CD14-positive monocyte (primary cell): Measurements from ENCODE around the gene HOXB1. TPM values are rescaled to one million over a fixed set of nuclear protein-coding genes. Genes with fewer than 3 reads are reported as not detected.

ENCODE experiments used
- DNase-seq, 3 donors: peaks; one replicate each; pipeline ENCODE4 v3.0.0-alpha.2; 2011 to 2022
- H2AFZ ChIP-seq: 2 replicates; pipeline ENCODE4 v1.6.0; 2012; ENCODE audit warnings: mild to moderate bottlenecking, low read depth, low read length, inconsistent platforms; ENCODE audit not compliant: insufficient read depth, poor library complexity, severe bottlenecking
- H3K27ac ChIP-seq, 2 donors: 1 replicate in 1 of 2; 2 replicates in 1 of 2; pipeline ENCODE4 v1.5.1; 2012 to 2013; ENCODE audit warnings: low read length in 2 of 2, control low read depth in 1 of 2, inconsistent platforms in 1 of 2, low read depth in 1 of 2, mild to moderate bottlenecking in 1 of 2
- H3K27me3 ChIP-seq, 2 donors: one replicate each; pipeline versions ENCODE4 v1.6.0 to v1.6.1; 2011 to 2013; ENCODE audit warnings: low read length in 2 of 2; ENCODE audit not compliant: control insufficient read depth in 2 of 2, insufficient read depth in 2 of 2
- H3K36me3 ChIP-seq, 2 donors: replicated peaks in 1 of 2; 1 replicate in 1 of 2; 2 replicates in 1 of 2; pipeline versions ENCODE4 v1.5.1 to v1.6.1; 2012 to 2013; ENCODE audit warnings: low read length in 2 of 2, control low read depth in 1 of 2, inconsistent platforms in 1 of 2, mild to moderate bottlenecking in 1 of 2; ENCODE audit not compliant: insufficient read depth in 2 of 2, control insufficient read depth in 1 of 2
- H3K4me1 ChIP-seq, 2 donors: 1 replicate in 1 of 2; 2 replicates in 1 of 2; pipeline versions ENCODE4 v1.5.1 to v1.6.1; 2012 to 2013; ENCODE audit warnings: low read length in 2 of 2, control low read depth in 1 of 2, inconsistent platforms in 1 of 2, mild to moderate bottlenecking in 1 of 2, moderate library complexity in 1 of 2; ENCODE audit not compliant: insufficient read depth in 2 of 2, control insufficient read depth in 1 of 2
- H3K4me2 ChIP-seq: replicated peaks from 2 replicates; pipeline ENCODE3; 2012; ENCODE audit warnings: low read length, moderate library complexity, mild to moderate bottlenecking; ENCODE audit not compliant: poor library complexity, severe bottlenecking; ENCODE audit errors: extremely low read depth
- H3K4me3 ChIP-seq, 3 experiments: fragments of 200-600 bp in 1 of 3; sonication (generic) in 1 of 3; replicated peaks in 1 of 3; 1 replicate in 2 of 3; 2 replicates in 1 of 3; pipeline ENCODE4 v1.5.1; 2011 to 2013; ENCODE audit warnings: low read length in 3 of 3, mild to moderate bottlenecking in 3 of 3, control low read depth in 2 of 3, low read depth in 2 of 3, inconsistent platforms in 1 of 3, moderate library complexity in 1 of 3
- H3K79me2 ChIP-seq: 2 replicates; pipeline ENCODE4 v1.6.0; 2012; ENCODE audit warnings: mild to moderate bottlenecking, control low read depth, inconsistent platforms, low read length, moderate library complexity; ENCODE audit not compliant: insufficient read depth
- H3K9ac ChIP-seq: 2 replicates; pipeline ENCODE4 v1.6.0; 2017; ENCODE audit warnings: low read length, mild to moderate bottlenecking; ENCODE audit not compliant: insufficient read depth, poor library complexity, severe bottlenecking
- H3K9me3 ChIP-seq, 2 donors: replicated peaks in 1 of 2; 1 replicate in 1 of 2; 2 replicates in 1 of 2; pipeline versions ENCODE4 v1.5.1 to v1.6.1; 2012 to 2013; ENCODE audit warnings: low read length in 2 of 2, control low read depth in 1 of 2; ENCODE audit not compliant: control insufficient read depth in 1 of 2, insufficient read depth in 1 of 2
- H4K20me1 ChIP-seq: 2 replicates; pipeline ENCODE4 v1.6.0; 2012; ENCODE audit warnings: mild to moderate bottlenecking, low read length, control low read depth, moderate library complexity; ENCODE audit not compliant: insufficient read depth
- H3K27ac Mint-ChIP-seq, 7 donors: one replicate each; pipeline ENCODE4 v1.8.0; 2020; ENCODE audit warnings: mild to moderate bottlenecking in 7 of 7, mixed read lengths in 7 of 7, moderate library complexity in 6 of 7, inconsistent platforms in 2 of 7
- H3K27me3 Mint-ChIP-seq, 3 donors: one replicate each; pipeline ENCODE4 v1.8.0; 2021 to 2022; ENCODE audit warnings: low read depth in 3 of 3, mild to moderate bottlenecking in 3 of 3, mixed read lengths in 3 of 3, moderate library complexity in 3 of 3, inconsistent platforms in 1 of 3
- H3K36me3 Mint-ChIP-seq, 2 donors: one replicate each; pipeline ENCODE4 v1.8.0; 2020; ENCODE audit warnings: mixed read lengths in 2 of 2, inconsistent platforms in 1 of 2, mild to moderate bottlenecking in 1 of 2
- H3K4me1 Mint-ChIP-seq: one replicate; pipeline ENCODE4 v1.8.0; 2020; ENCODE audit warnings: mild to moderate bottlenecking, mixed read lengths
- H3K4me3 Mint-ChIP-seq, 2 donors: one replicate each; pipeline ENCODE4 v1.8.0; 2020; ENCODE audit warnings: mild to moderate bottlenecking in 2 of 2, mixed read lengths in 2 of 2, moderate library complexity in 1 of 2
- H3K9me3 Mint-ChIP-seq, 7 donors: one replicate each; pipeline ENCODE4 v1.8.0; 2020 to 2022; ENCODE audit warnings: mixed read lengths in 7 of 7, mild to moderate bottlenecking in 6 of 7, moderate library complexity in 6 of 7, inconsistent platforms in 2 of 7
- CTCF ChIP-seq: fragments of 200-600 bp; IDR thresholded peaks from one replicate; pipeline ENCODE4 v1.8.0; 2022; ENCODE audit warnings: antibody characterized with exemption, mild to moderate bottlenecking
- WGBS: methylation state at CpG from one replicate; pipeline ENCODE4 v1.1.5; 2013; ENCODE audit warnings: missing lambda C conversion rate; ENCODE audit not compliant: insufficient coverage; 5-methylcytosine and 5-hydroxymethylcytosine counted together
- intact Hi-C, 2 donors: fragments of 100-400 bp; cut with micrococcal nuclease; formaldehyde crosslinking; loops; one replicate each; pipeline versions ENCODE4 v1.15.0 to v1.15.1; 2023
- polyA plus RNA-seq, 3 donors: library from polyadenylated mRNA; depleted of rRNA in 1 of 3; unstranded in 2 of 3; stranded (reverse) in 1 of 3; fragments of 300-500 nt in 2 of 3; fragments of >200 nt in 1 of 3; fragmentation: Illumina TruSeq in 2 of 3; gene quantifications; 1 replicate in 2 of 3; 2 replicates in 1 of 3; pipeline ENCODE4 v1.2.3, GENCODE V29; 2012 to 2021

The HOXB1 gene
- polyA plus RNA-seq, 3 donors: not detected

GRCh38 chr17:48562934-48563333 lies 32.1 kb upstream of the HOXB1 start:
- H3K4me1 ChIP-seq: no peaks in the 10 kb centered on the region
- H3K27ac Mint-ChIP-seq: no peak overlapping the region
- peaks cover 0 to 4% (median 0%) of the 10 kb centered on the region in 7 donors for H3K9me3 Mint-ChIP-seq

GRCh38 chr17:48561884-48562810 lies 31.3 kb upstream of the HOXB1 start:
- Histone ChIP-seq H3K79me2 (no peaks in the 10 kb centered on the region), H3K9me3 (no peaks in the 10 kb centered on the region), H3K27me3 (peaks cover 22 to 58% of the 10 kb centered on the region in 2 donors), H4K20me1 (no peaks in the 10 kb centered on the region), H3K36me3 (no peaks in the 10 kb centered on the region), H3K9ac (no peak overlapping the region), H3K4me2 (no peak overlapping the region), H3K4me3 (no peak overlapping the region), H3K4me1 (no peaks in the 10 kb centered on the region), H3K27ac (no peak overlapping the region), H2AFZ (no peak overlapping the region)
- peak overlapping the region in 1 of 2 donors; percentile 52 for H3K4me3 Mint-ChIP-seq
- peaks cover 0 to 6% of the 10 kb centered on the region in 2 donors for H3K36me3 Mint-ChIP-seq
- peaks cover 0 to 4% (median 0%) of the 10 kb centered on the region in 7 donors for H3K9me3 Mint-ChIP-seq
- TF ChIP-seq CTCF: peak; percentile 14
- H3K27ac Mint-ChIP-seq: no peak overlapping the region
- intact Hi-C loops: no loop called here
- H3K27me3 Mint-ChIP-seq: peaks cover 39 to 45% (median 40%) of the 10 kb centered on the region in 3 donors
- H3K4me1 Mint-ChIP-seq: peaks cover 2% of the 10 kb centered on the region
- 83% methylated on average over 7 of the region's 15 CpGs for WGBS
- DNase-seq: no peak

More at GRCh38 chr17:48562934-48563333, 32.1 kb upstream of the HOXB1 start:
- Histone ChIP-seq H4K20me1 (no peaks in the 10 kb centered on the region), H3K36me3 (no peaks in the 10 kb centered on the region), H3K4me2 (no peak overlapping the region), H3K9me3 (no peaks in the 10 kb centered on the region), H3K9ac (no peak overlapping the region), H2AFZ (no peak overlapping the region), H3K27me3 (peaks cover 26 to 58% of the 10 kb centered on the region in 2 donors), H3K79me2 (no peaks in the 10 kb centered on the region), H3K4me3 (no peak overlapping the region), H3K27ac (no peak overlapping the region)
- Mint-ChIP-seq H3K4me3 (peak overlapping the region in 1 of 2 donors; percentile 52), H3K36me3 (peaks cover 0 to 5% of the 10 kb centered on the region in 2 donors), H3K4me1 (peaks cover 2% of the 10 kb centered on the region), H3K27me3 (peaks cover 33 to 39% (median 35%) of the 10 kb centered on the region in 3 donors)
- DNase-seq: no peak
- no peak for TF ChIP-seq CTCF
- intact Hi-C loops: no loop called here
- WGBS: 90% methylated on average over 2 of the region's 5 CpGs
